Stimulated activated naive CD8-positive, alpha-beta T cell treated with anti-CD3 and anti-CD28 coated beads, Interleukin-15, Interleukin-2, amounts not matched to agents 100 U/mL and 50 U/mL, for 24 hours (primary cell): ENCODE results near the gene FGFRL1.
"Not testable (repeated sequence)": the region's sequence is repeated elsewhere in the genome, so short reads cannot be mapped to it uniquely, and the experiment has no call there.

ENCODE experiments used
- ATAC-seq: fragments of 150-1000 bp; cut with Tn5 transposase; one replicate; pipeline ENCODE4 v1.10.0; 2021
- DNase-seq: peaks from one replicate; pipeline ENCODE4 v3.0.0; 2021

Gene FGFRL1

DNA sequence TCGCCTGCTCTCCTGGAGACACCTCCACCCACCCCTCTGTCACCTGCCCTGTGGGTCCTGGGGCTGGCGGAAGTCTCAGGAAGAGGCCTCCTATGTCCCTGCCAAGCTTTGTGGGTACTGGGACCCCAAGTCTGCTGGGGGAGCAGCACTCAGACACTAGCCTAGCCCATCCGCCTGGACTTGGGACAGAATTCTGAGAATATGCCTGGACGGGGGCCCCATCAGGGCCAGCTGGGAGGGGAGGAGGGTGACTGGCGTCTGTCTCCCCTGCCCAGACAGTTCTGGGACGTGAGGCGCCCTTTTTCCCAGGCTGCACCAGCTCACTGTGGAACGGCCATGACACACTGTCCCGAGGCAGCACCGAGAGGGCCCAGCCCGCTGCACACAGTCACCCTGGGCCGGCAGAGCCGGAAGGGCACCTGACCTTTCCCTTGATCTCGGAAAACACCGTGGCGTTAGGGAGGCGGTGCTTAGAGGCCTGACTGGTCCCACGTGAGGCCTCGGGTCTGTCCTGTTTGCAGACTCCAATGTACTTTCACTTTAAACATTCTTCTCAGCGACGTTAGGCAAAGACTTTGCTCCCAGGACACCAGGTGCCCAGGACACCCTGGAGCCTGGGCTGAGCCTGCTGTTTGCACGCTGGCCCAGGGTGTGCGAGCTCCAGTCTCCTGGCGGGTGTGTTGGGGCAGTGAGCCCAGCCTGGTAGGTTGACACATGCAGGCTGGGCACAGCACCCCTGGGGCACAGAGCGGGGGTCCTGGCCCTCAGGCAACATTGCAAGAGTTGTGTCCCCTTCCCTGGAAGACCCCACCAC, 18.9 kb upstream of the FGFRL1 start:
- no peak for ATAC-seq

DNA sequence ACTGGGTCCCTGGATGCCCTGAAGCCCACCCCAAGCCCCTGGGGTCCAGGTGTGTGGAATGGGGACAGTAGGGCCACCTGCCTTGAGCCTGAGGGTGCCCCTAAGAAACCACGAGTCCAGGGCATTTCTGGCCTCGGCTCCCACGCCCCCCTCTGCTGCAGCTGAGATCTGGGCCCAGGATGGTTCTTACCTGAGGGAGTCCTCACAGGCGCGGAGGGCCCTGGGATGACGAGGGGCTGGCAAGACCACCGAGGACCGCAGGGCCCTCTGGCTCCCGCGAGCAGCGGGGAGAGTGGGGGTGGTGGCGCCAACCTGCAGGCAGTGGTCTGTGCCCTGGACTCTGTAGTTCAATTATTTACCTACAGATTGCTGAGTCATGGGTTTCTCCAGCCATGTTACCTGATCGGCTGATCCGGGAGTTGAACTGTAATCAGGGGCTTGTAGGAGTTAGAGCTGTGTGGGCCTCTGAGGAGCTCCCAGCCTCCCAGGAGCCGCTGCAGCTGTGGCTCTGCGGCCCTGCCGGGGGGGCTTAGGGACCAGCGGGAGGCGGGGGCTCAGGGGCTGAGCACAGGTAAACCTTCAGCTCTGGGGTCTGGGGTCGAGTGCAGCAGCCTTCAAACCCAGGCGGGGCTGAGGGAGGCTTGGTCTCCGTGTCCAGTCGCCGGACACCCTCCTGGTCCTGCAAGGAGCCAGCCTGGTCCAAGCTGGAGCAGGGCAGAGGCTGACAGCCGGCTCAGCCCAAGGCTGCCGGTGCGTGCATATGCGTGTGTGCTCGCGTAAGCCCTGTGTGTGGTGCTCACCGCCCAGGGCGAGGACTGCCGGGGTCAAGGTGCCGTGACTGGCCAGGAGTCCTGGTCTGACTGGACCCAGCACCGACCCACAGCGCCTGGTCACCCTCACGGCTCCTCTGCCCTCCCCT, 18.1 kb upstream of the FGFRL1 start, which contains the start of gene SLC26A1:
Gene SLC26A1 (minus strand): TSS at position 294 of the 919 bp plus-strand sequence. CDS start 1,701 bp downstream, outside the sequence.
- DNase-seq (no peak), ATAC-seq (no peak)

More for the DNA sequence above, 18.9 kb upstream of the FGFRL1 start:
- DNase-seq = no peak

DNA sequence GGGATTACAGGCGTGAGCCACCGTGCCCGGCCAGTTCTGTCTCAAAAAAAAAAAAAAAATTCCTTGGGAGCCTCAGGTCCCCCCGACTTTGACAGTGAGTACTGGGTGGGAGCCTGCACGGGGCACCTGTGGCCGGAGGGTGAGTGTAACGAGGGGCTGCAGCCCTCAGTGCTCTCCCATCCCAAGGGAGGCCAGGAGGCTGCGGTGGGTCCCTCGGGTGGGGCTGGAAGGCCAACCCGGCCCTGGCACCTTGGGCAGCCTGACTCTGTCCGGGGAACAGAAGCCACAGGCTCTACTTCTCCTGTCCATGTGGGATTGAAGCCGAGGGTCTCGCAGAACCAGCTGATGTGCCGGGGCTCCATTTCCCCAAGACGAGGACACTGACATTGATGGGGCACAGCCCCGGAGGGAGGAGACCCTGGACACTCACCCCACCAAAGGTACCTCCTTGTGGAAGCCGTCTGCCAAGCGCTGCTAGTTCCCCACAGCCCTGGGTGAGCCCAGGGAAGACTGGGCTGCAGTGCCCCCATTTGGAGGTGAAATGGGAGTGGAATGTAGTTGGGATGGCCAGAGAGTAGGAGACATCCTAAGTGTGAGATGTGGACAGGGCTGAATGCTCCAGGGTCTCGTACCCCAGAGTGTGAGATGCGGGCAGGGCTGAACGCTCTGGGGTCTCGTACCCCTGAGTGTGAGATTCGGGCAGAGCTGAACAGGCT, 16.0 kb upstream of the FGFRL1 start:
- ATAC-seq = no peak
- no peak for DNase-seq

DNA sequence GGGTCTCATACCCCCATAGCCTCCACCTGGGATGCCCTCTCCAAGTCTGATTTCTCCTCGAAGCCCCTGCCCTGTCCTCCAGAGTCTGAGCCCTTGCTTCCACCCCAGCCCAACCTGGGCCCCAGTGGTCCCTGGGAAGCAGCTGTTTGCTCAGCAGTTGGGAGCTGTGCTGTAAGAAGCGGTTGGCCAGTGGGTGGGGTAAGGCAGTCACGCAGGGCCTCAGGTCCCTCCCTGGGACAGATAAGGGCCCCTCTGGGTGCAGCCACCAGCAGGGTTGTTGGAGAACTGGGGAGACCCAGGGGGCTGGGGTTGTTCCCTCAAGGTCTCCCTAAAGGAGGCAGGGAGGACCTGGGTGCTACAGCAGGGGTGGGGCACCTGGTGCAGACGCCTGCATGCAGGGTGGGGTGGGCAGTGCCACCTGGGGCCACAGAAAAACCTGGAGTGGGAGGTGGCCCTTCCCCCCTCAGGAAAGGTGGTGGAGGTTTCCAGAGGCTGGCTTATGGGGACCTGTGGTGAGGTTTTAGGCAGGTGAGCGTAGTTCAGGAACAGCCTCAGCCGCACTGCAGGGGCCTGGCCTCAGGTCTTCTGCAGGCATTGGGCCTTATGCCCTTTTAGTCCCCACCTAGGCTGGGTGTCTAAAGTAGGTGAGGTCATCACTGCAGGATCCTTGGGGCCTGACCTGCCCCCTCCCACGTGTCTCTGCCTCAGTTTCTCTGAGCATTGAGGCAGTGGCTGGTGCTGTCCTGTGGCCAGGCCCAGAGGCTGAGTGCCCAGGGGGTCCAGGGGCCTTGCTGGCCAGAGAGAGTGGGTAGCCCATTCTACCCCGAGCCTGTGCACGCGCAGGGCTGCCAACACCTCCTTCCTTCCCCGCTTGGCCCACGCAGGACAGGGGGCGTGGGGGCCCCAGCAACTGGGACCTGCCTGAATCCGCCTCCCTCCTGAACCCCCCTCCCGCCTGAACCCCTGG, 15.1 kb upstream of the FGFRL1 start:
- no peak for DNase-seq

DNA sequence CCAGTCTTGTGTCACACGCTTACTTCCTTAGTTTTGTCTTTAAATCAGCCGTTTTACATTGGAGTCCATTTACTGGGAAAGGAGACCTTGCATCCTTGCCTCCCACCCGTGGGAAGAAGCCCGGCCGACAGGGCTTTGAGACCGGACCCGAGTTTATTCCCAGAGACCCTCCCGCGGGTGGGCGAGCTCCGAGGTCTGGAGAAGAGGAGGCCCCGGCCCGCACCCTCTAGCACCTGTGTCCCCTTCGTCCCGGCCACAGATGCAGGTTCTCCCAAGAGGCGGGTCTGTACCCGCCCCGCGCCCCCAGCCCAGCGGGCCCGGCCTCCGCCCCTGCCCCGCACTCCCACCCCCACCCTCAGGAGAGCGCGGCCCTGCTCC, 14.4 kb upstream of the FGFRL1 start:
- no peak for ATAC-seq
- no peak for DNase-seq

More for the DNA sequence above, 15.1 kb upstream of the FGFRL1 start:
- ATAC-seq = no peak

DNA sequence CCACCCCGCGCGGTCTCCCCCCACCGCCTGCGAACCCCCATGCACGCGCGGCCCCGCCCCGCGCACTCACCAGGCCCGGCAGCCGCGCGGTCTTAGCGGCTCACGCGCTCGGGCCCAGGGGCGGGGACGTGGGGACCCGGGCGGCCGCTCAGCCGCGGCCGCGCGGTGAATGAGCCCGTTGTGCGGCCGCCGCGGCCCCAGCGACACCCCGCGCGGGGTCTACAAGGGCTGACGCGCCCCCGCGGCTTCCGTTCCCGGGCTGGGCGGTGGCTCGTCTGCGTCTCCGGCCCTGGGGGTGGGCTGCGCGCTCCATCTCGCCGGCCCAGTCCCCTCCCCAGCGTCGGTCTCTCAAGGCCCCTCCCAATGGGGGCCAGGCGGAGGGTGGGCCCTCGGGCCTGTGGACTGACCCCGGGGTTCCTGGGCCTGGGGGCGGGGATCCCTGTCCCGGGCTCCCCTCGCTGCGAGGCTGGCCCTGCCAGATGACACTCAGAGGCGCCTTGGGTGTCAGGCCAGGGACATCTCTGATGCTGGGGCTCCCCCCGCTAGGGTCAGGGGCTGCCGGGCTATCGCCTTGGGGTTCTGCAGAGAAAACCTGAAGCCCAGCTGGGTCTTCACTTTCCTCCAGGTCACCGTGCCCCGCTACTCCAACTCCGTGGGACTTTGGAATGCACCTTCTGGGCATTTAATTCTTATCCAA, 13.9 kb upstream of the FGFRL1 start:
- no peak for DNase-seq
- ATAC-seq = no peak

DNA sequence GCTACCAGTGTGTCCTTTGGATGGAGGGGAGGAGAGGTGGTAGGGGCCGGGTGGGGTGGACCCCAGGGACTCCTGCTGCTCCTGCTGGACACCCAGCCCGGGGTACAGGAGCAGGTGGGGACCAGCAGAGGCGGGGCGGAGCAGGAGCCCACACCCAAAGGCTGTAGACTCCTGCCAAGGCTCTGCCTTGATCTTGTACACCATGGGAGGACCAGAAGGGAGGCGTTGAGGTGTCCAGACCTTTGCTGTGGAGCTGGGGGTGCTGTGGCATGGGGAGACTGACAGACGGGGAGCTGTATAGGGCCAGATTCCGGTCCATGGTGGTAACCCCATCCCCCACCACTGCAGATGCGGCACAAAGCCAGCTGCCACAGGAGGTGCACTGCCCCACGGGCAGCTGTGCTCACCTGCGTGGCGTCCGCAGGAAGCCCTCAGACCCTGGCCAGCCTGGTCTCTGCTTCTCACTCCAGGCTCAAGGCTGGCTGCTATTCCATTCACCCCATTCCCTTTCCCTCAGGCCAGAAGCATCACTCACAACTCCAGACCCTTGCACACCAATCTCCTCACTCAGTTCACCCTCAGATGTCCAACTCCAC, 13.2 kb upstream of the FGFRL1 start:
- no peak for DNase-seq
- peak; percentile 5 for ATAC-seq

DNA sequence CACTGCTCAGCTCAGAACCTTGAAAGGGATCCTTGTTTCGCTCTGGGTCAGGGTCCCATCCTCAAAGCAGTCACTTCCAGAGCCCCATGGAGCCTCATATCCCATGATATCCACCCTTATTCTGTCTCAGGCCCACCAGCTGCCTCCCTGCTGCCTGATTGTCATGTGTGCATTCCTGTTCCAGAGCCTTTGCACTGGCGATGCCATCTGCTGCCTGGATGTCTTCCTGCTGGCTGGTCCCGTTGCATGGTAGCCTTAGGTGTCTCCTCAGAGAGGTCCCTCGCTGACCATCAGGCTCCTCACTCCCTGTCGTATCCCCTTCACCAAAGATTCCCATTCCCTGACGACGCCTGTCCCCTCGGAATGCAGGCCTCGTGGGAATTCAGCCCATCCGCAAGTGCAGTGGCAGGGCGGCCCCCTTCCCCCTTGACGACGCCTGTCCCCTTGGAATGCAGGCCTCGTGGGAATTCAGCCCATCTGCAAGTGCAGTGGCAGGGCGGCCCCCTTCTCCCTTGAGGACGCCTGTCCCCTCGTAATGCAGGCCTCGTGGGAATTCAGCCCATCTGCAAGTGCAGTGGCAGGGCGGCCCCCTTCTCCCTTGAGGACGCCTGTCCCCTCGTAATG, 12.1 kb upstream of the FGFRL1 start:
- DNase-seq, ATAC-seq: not testable (repeated sequence)

DNA sequence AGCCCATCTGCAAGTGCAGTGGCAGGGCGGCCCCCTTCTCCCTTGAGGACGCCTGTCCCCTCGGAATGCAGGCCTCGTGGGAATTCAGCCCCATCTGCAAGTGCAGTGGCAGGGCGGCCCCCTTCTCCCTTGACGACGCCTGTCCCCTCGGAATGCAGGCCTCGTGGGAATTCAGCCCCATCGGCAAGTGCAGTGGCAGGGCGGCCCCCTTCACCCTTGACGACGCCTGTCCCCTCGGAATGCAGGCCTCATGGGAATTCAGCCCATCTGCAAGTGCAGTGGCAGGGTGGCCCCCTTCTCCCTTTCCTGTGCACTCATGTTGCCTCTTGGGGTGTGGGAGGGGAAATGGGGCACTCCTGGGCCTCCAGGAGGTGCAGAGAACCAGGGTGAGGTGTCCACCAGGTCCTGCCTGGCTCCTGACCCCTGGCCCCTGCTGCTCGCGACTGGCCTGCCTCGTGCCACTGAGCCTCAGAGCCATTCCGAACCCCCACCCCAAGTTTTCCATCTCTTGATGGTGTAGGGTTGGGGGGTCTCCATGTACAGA, 11.5 kb upstream of the FGFRL1 start:
- ATAC-seq = no peak
- no peak for DNase-seq

DNA sequence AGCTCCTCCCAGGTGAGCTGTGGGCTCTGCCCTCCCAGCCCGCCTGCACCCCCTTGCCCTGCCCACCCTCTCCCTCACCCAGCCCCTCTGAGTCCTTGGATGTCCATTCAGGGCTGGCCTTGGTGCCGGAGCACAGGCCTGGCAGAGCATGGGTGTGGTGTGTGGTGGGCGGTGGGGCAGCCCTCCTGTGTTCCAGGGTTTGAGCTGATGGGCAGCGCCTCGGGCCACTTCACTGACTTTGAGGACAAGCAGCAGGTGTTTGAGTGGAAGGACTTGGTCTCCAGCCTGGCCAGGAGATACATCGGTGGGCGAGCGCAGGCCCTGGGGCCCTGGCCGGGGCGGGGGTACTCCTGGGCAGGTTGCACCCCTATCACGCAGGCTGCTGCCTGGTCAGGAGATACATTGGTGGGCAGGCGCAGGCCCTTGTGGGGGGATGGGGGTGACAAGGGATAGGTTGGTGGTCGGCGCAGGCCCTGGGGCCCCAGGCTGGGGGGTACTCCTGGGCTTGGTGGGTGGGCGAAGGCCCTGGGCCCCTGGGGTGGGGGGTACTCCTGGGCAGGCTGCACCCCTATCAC, 10.7 kb upstream of the FGFRL1 start:
- no peak for ATAC-seq
- DNase-seq = no peak

DNA sequence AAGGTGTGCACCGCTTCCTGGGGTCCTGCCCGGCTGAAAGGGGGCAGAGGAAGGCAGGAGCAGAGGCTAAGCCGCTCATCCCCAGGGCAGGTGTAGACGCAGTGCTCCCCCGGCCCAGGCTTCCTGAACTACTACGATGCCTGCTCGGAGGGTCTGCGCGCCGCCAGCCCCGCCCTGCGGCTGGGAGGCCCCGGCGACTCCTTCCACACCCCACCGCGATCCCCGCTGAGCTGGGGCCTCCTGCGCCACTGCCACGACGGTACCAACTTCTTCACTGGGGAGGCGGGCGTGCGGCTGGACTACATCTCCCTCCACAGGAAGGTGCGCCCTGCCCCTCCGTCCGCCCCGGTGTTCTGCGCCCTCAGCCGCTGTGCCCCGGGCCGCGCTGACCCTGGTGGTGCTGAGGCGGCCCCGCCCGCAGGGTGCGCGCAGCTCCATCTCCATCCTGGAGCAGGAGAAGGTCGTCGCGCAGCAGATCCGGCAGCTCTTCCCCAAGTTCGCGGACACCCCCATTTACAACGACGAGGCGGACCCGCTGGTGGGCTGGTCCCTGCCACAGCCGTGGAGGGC, 9.8 kb upstream of the FGFRL1 start:
- no peak for DNase-seq
- no peak for ATAC-seq

DNA sequence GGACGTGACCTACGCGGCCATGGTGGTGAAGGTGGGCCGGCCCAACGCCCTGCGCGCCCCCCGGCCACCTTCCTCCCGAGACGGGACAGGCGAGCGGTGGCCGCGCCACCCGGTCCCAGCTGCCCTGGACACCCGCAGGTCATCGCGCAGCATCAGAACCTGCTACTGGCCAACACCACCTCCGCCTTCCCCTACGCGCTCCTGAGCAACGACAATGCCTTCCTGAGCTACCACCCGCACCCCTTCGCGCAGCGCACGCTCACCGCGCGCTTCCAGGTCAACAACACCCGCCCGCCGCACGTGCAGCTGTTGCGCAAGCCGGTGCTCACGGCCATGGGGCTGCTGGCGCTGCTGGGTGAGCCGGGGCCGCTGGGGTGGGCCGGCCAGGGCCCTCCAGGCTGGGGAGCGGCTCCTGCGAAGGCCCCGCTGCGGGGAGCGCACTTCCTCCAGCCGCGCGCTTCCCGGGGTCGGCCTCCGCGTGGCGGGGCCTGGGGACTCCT, 9.2 kb upstream of the FGFRL1 start:
- no peak for ATAC-seq
- DNase-seq = no peak

DNA sequence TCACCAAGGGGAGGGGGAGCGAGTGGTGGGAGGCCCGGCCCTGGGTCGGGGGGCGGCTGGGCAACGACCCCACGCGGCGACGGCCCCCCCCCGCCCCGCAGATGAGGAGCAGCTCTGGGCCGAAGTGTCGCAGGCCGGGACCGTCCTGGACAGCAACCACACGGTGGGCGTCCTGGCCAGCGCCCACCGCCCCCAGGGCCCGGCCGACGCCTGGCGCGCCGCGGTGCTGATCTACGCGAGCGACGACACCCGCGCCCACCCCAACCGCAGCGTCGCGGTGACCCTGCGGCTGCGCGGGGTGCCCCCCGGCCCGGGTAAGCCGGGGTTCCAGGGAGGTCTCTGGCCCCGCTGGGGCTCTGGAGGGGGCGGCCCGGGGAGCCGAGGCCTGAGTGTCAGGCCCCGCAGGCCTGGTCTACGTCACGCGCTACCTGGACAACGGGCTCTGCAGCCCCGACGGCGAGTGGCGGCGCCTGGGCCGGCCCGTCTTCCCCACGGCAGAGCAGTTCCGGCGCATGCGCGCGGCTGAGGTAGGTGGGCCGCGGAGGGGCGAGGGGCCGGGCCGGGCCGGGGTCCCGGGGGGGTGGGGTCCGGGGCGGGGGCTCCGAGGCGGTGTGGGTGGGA, 8.7 kb upstream of the FGFRL1 start:
- DNase-seq (no peak), ATAC-seq (no peak)

DNA sequence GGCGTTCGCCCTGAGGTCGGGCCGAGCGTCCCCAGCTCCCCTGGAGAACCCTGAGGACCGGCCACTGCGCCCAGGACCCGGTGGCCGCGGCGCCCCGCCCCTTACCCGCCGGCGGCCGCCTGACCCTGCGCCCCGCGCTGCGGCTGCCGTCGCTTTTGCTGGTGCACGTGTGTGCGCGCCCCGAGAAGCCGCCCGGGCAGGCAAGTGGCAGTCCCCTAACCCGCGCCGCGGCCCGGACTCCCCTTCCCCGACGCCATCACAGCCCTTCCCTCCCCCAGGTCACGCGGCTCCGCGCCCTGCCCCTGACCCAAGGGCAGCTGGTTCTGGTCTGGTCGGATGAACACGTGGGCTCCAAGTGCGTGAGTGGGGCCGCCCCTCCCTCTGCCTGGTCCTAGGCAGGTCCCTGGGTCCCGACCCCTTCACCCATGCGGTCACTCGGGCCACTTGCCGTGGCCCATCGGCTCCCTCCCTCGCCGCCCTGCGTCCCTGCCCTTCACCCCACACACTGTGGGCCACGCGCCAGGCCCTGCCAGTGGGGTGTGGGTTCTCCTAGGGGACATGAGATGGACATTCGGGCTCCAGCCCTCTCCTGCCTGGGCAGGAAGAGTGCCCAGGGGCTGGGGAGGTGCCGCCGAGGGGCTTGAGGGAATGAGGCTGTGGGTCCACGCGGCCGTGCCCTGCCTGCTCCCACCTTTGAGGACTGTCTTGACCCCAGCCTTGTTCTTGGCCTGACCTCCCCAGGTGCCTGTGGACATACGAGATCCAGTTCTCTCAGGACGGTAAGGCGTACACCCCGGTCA, 8.0 kb upstream of the FGFRL1 start:
- ATAC-seq = no peak

DNA sequence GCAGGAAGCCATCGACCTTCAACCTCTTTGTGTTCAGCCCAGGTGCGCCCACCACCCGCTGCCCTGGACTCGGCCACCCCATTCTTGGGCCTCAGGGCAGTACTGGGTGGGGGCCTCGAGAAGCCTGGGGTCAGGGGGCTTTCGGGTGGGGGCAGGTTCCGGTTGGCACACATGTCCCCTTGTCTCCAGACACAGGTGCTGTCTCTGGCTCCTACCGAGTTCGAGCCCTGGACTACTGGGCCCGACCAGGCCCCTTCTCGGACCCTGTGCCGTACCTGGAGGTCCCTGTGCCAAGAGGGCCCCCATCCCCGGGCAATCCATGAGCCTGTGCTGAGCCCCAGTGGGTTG, 7.4 kb upstream of the FGFRL1 start:
- no peak for ATAC-seq
- no peak for DNase-seq

More for the DNA sequence above, 8.0 kb upstream of the FGFRL1 start:
- no peak for DNase-seq

DNA sequence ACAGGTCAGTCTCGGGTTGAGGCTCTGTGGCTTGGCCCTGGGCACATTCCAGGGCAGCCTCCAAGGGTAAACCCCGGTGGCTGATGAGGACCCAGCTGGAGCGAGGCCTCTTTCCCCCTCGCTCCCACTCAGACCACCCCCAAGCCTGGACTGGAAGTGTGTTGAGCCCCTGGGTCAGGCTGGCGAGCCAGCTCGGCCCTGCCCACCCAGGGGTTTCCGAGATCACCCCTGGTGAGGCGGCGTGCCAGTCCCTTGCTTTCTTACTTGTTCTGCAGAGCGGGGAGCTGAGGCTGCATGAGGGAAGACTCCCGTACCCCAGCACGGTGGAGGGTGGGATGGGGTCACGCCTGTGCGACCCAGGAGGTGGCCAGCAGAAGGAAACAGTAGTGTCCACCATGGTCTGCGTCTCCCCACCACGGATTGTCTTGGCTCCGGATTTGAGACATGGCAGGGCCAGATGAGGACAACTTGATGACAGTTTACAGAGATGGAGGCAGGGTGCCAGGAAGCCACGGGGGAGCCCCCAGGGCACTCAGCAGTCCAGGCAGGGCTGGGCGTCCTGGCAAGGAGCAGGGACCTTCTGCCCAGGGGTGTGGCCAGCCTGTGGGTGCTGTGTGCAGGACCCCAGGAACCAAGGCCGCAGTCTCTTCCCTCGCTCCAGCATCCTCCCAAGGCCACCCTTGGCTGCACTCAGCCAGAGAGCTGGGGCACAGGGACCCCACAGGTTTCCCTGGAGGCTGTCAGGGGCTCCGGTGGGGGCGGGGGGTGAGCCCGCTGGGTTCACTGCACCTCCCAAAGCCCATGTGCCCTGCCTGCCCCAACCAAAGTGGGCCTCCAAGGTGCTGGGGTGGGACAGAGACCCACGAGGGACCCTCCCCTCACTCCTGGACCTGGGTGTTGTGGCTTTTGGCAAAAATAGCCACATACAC, 6.6 kb upstream of the FGFRL1 start:
- ATAC-seq (no peak), DNase-seq (no peak)
